IPS-11a (cell line): Measurements from ENCODE around the gene POLDIP2.

Source experiments
- H3K4me3 ChIP-seq: one replicate; pipeline ENCODE4 v1.5.1; 2013; ENCODE audit warnings: low read depth, low read length, control low read depth

Gene POLDIP2

GRCh38 chr17:28390984-28391383 lies 33.7 kb upstream of the POLDIP2 start:
- H3K4me3 ChIP-seq, result no peak overlapping the region

DNA sequence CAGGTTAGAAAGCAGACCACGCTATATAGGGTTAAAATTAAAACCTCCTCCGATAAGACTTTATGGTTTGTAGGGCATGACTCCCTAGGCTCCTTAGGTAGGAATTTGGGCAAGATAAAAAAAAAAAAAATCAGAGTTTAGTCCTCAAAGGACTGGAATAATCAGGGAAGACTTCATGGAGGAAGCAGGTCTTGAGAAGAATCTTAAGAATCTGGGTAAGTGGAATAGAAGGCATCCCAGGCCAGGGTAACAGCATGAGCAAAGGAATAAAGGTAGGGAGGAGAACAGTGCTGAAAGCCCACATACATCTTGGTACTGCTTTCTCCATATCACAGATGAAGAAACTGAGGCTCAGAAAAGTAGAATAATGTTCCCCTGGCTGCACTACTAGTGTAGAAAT lies 33.2 kb upstream of the POLDIP2 start:
- no peak overlapping the region for H3K4me3 ChIP-seq

DNA sequence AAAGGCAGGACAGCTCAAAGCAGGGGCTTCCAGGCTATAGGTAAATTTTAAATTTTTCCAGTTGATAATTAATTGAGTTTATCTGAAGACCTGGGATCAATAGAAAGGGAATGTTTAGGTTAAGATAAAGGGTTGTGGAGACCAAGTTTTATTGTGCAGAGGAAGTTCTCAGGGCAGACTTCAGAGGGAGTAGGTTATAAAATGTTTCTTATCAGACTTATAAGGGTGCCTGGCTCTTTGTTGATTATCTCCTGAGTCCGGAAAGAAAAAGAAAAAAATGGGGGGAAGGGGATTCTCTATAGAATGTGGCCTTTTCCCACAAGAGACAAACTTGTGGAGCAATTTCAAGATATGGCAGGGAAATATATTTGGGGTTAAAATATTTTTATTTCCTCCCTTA lies 32.8 kb upstream of the POLDIP2 start:
- H3K4me3 ChIP-seq, result no peak overlapping the region

DNA sequence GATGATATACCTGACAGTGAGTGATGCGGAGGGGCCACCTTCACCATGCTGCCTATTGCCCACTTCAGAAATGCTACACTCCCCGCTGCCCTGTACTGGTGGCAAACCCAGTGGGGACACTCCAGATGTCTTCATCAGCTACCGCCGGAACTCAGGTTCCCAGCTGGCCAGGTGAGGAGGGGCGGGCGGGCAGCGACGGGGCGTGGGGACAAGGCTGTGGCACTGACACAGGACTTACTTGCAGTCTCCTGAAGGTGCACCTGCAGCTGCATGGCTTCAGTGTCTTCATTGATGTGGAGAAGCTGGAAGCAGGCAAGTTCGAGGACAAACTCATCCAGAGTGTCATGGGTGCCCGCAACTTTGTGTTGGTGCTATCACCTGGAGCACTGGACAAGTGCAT lies 30.8 kb upstream of the POLDIP2 start:
- H3K4me3 ChIP-seq, result no peak overlapping the region

- no peak overlapping the region for H3K4me3 ChIP-seq
Measured at GRCh38 chr17:28386391-28386790, 29.1 kb upstream of the POLDIP2 start.

DNA sequence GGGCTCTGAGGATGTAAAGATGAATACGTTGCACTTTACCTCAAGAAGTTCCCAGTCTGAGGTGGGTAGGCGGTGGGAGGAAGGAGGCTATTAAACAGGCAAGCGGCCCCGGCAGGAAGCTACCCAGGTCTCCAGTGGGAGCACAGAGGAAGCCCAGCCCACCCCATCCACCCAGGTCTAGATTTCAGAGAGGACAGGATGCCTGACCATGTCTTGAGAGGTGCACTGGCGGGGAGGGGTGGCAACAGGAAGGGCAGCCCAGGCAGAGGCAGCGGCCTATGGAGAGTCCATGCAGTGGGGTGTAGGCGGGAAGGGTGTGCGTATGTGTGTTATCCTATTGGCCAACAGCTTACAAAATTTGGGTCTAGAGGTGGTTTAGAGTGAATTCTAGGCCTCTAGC lies 28.1 kb upstream of the POLDIP2 start:
- no peak overlapping the region for H3K4me3 ChIP-seq

DNA sequence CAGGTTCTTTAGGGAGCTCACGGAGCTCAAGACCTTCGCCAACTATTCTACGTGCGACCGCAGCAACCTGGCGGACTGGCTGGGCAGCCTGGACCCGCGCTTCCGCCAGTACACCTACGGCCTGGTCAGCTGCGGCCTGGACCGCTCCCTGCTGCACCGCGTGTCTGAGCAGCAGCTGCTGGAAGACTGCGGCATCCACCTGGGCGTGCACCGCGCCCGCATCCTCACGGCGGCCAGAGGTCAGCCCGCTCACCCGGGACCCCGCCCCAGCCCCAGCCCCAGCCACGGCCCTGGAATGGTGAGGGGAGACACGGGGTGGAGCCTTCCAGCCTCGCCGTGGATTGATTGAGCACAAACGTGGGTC lies 27.7 kb upstream of the POLDIP2 start:
- H3K4me3 ChIP-seq, result peak overlapping the region; percentile 57

DNA sequence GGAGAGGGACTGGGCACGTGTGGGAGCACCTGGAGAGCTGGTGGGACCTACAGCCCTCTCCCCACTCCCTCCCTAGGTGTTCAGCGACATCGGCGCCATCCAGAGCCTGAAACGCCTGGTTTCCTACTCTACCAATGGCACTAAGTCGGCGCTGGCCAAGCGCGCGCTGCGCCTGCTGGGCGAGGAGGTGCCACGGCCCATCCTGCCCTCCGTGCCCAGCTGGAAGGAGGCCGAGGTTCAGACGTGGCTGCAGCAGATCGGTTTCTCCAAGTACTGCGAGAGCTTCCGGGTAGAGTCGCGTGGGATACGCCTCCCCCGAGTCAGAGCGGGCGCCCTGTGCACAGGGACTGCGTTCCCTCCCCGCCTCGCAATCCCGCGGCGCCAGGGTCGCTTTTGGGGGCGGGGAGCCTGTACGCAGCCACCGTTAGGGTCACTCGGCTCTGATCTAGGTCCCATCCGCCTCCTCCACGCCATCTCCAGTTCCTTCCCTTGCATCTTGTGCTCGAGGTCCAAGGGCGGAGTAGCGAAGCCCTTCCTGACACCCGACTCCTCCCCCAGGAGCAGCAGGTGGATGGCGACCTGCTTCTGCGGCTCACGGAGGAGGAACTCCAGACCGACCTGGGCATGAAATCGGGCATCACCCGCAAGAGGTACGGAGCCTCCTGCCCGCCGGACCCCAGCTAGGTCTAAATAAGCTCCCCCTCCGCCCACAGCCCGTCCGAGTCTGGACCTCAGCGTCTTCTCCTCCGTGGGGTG lies 27.1 kb upstream of the POLDIP2 start:
- peak overlapping the region; percentile 57 for H3K4me3 ChIP-seq

DNA sequence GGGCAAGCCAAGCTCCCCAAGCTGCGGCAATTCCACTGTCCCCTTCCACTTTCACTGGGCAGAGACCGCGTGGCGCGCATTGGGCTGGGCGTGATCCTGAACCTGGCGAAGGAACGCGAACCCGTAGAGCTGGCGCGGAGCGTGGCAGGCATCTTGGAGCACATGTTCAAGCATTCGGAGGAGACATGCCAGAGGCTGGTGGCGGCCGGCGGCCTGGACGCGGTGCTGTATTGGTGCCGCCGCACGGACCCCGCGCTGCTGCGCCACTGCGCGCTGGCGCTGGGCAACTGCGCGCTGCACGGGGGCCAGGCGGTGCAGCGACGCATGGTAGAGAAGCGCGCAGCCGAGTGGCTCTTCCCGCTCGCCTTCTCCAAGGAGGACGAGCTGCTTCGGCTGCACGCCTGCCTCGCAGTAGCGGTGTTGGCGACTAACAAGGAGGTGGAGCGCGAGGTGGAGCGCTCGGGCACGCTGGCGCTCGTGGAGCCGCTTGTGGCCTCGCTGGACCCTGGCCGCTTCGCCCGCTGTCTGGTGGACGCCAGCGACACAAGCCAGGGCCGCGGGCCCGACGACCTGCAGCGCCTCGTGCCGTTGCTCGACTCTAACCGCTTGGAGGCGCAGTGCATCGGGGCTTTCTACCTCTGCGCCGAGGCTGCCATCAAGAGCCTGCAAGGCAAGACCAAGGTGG lies 24.0 kb upstream of the POLDIP2 start:
- peak overlapping the region; percentile 27 for H3K4me3 ChIP-seq

GRCh38 chr17:28379814-28380801 lies 22.8 kb upstream of the POLDIP2 start:
- no peak overlapping the region for H3K4me3 ChIP-seq

- no peak overlapping the region for H3K4me3 ChIP-seq
Measured at GRCh38 chr17:28372945-28373274, 15.6 kb upstream of the POLDIP2 start.

DNA sequence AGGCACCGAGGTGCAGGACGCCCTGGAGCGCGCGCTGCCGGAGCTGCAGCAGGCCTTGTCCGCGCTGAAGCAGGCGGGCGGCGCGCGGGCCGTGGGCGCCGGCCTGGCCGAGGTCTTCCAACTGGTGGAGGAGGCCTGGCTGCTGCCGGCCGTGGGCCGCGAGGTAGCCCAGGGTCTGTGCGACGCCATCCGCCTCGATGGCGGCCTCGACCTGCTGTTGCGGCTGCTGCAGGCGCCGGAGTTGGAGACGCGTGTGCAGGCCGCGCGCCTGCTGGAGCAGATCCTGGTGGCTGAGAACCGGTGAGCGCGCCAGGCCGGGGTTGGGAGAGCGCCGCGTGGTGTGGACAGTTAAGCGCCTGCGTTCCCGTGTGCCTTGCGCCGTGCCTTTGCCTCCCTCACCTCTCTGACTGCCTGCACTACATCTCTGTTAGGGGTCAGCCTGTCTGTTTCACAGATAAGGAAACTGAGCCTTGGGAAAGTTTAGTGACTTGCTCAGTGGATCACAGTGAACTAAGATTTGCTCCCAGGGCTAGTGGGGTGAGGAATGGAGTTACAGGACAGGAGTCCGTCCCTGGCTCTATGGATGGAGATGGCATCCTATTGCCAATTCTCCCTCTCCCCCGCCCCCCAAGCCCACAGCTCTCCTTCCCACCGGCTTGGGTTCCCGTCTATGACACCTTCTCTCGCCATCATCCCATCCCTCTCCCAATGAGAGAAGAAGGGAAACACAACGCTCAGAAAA lies 15.0 kb upstream of the POLDIP2 start:
- H3K4me3 ChIP-seq, result peak overlapping the region; percentile 57

DNA sequence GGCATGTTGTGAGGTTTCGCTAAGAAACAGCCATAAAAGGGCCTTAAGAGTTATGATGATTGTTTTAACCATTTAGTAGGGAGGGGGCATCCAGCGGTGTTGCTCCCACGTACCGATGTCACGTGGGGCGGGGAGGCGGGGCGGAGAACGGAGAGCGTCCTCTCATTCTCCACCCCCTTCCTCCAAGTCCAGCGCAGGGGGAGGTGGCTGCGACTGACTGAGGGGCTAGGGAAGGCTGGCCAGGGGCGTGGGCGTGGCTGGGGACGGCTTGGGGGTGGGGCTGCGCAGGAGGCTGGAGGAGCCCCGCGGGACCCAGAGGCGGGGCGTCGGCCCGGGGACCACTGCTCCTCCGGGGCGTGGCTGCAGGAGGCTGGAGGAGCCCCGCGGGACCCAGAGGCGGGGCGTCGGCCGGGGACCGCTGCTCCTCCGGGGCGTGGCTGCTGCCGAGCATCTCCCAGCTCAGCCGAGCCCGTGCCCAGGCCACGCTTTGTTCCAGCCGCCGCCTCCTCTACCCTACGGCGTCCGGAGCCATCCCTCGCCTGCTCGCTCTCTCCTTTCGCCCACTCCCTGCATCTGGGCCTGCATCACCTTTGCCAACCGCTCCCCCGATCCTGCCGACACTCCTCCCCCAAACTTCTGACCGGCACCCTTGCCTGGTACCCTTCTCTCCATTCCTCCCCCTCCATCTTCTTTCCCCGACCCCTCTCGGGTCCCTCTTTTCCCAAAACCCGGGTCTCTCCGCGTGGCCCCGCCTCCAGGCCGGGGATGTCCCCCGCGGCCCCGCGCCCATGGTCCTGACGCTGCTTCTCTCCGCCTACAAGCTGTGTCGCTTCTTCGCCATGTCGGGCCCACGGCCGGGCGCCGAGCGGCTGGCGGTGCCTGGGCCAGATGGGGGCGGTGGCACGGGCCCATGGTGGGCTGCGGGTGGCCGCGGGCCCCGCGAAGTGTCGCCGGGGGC lies 14.2 kb upstream of the POLDIP2 start, which contains the start of gene SARM1:
Gene SARM1, plus strand, starts transcription at position 450 of the 958 bp plus-strand sequence. Its CDS starts 339 bp downstream, at position 789.
- H3K4me3 ChIP-seq, result peak within 1 kb of the TSS; percentile 57

DNA sequence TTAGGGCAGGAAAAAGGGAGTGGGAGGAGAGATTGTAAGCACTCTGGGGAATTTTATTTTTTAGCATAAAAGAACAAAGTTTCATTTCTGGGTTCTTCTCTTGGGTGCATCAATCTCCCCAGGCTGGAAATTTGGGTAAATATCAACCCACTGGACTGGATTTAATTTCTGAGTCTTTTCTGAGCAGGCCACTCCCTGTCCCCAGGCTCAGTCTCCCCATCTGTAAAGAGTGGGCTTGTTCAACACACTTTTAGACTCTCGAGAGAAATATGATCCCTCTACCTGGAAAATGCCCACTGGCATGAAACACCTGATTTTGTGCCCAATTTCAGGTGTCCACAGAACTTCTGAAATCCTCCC lies 13.4 kb upstream of the POLDIP2 start:
- no peak overlapping the region for H3K4me3 ChIP-seq

- no peak within 1 kb of the TSS for H3K4me3 ChIP-seq
Measured at GRCh38 chr17:28370035-28370743, 12.9 kb upstream of the POLDIP2 start, which contains the start of gene VTN. TSS of gene VTN (minus strand) at chr17:28370307. CDS start at chr17:28370203, 104 bp downstream.

GRCh38 chr17:28369684-28370034 lies 12.3 kb upstream of the POLDIP2 start:
- H3K4me3 ChIP-seq, result no peak overlapping the region

- H3K4me3 ChIP-seq, result no peak overlapping the region
Measured at GRCh38 chr17:28368915-28369683, 11.8 kb upstream of the POLDIP2 start.

- no peak overlapping the region for H3K4me3 ChIP-seq
Measured at GRCh38 chr17:28368306-28368831, 11.0 kb upstream of the POLDIP2 start.
